Right atrium auricular region (tissue), 2 donors: ENCODE data around the gene CLIP2. TPM values are rescaled to one million over a fixed set of nuclear protein-coding genes. Genes with fewer than 3 reads are reported as not detected.
A peak's percentile ranks its signal among the peaks of the same experiment; 100 is the strongest.
"Not testable (repeated sequence)": the region's sequence is repeated elsewhere in the genome, so short reads cannot be mapped to it uniquely, and the experiment has no call there.

Experiments used
- DNase-seq: peaks from one replicate; pipeline ENCODE4 v3.0.0-alpha.2; 2019; ENCODE audit warnings: low spot score
- H3K27ac ChIP-seq, 2 donors: fragments of 200-600 bp; sonication (generic); 1 replicate in 1 of 2; 2 replicates in 1 of 2; pipeline ENCODE4 v1.5.1; 2016 to 2019
- H3K27me3 ChIP-seq, 2 donors: fragments of 200-600 bp; sonication (generic); one replicate each; pipeline versions ENCODE4 v1.5.1 to v1.6.0; 2017 to 2019
- H3K36me3 ChIP-seq: fragments of 200-600 bp; sonication (generic); one replicate; pipeline ENCODE4 v1.5.1; 2016
- H3K4me1 ChIP-seq, 2 donors: fragments of 200-600 bp; sonication (generic); one replicate each; pipeline versions ENCODE4 v1.5.1 to v1.6.0; 2017 to 2019
- H3K4me3 ChIP-seq, 2 donors: fragments of 200-600 bp; sonication (generic); 1 replicate in 1 of 2; 2 replicates in 1 of 2; pipeline ENCODE4 v1.5.1; 2017 to 2019; ENCODE audit warnings: mild to moderate bottlenecking in 1 of 2, moderate library complexity in 1 of 2
- H3K9me3 ChIP-seq, 2 donors: fragments of 200-600 bp; sonication (generic); one replicate each; pipeline ENCODE4 v1.5.1; 2019
- CTCF ChIP-seq, 2 donors: fragments of 200-600 bp; sonication (generic); IDR thresholded peaks; one replicate each; pipeline ENCODE4 v1.5.1; 2019; ENCODE audit warnings: antibody characterized with exemption in 2 of 2
- total RNA-seq, 2 donors: library from RNA; depleted of rRNA; stranded (reverse); fragments of >200 nt; gene quantifications; one replicate each; pipeline ENCODE4 v1.1.0, GENCODE V29; 2016

Gene CLIP2
- total RNA-seq, 2 donors from 2014 or later = 9.5 to 12.1 TPM

GRCh38 chr7:74410772-74411171 is 121.6 kb downstream of the CLIP2 start:
- DNase-seq = no peak

GRCh38 chr7:74411571-74411970 is 122.4 kb downstream of the CLIP2 start:
- H3K4me1 ChIP-seq, H3K9me3 ChIP-seq, H3K4me3 ChIP-seq, H3K36me3 ChIP-seq, H3K27me3 ChIP-seq, H3K27ac ChIP-seq, DNase-seq: not testable (repeated sequence)

More at GRCh38 chr7:74410772-74411171, 121.6 kb downstream of the CLIP2 start:
- H3K9me3 ChIP-seq = no peaks in the 10 kb centered on the region
- no peaks in the 10 kb centered on the region for H3K36me3 ChIP-seq
- H3K27ac ChIP-seq = no peak overlapping the region
- H3K4me1 ChIP-seq = no peaks in the 10 kb centered on the region
- no peak overlapping the region for H3K4me3 ChIP-seq
- TF ChIP-seq CTCF (IDR thresholded peaks at IDR 0.05) = no peak
- H3K27me3 ChIP-seq = no peaks in the 10 kb centered on the region

- no peaks in the 10 kb centered on the region for H3K36me3 ChIP-seq
- H3K4me3 ChIP-seq = no peak overlapping the region
- no peak for DNase-seq
- no peaks in the 10 kb centered on the region for H3K4me1 ChIP-seq
- H3K27ac ChIP-seq = no peak overlapping the region
- no peaks in the 10 kb centered on the region for H3K27me3 ChIP-seq
- TF ChIP-seq CTCF (IDR thresholded peaks at IDR 0.05) = no peak
- H3K9me3 ChIP-seq = no peaks in the 10 kb centered on the region
These were observed 122.8 kb downstream of the CLIP2 start for GRCh38 chr7:74412056-74412455.

- Histone ChIP-seq H3K36me3 (no peaks in the 10 kb centered on the region), H3K9me3 (no peaks in the 10 kb centered on the region), H3K4me1 (peaks cover 0 to 4% of the 10 kb centered on the region in 2 donors), H3K4me3 (no peak overlapping the region), H3K27me3 (no peaks in the 10 kb centered on the region), H3K27ac (no peak overlapping the region)
- TF ChIP-seq CTCF (IDR thresholded peaks at IDR 0.05) = no peak
- no peak for DNase-seq
These were observed 123.4 kb downstream of the CLIP2 start for GRCh38 chr7:74412603-74413002.

- H3K4me3 ChIP-seq, H3K36me3 ChIP-seq, H3K27me3 ChIP-seq, DNase-seq, H3K4me1 ChIP-seq, H3K9me3 ChIP-seq, H3K27ac ChIP-seq: not testable (repeated sequence)
These were observed 125.6 kb downstream of the CLIP2 start for GRCh38 chr7:74414595-74415333.

GRCh38 chr7:74417419-74417971 is 128.3 kb downstream of the CLIP2 start:
- peak; percentile 95 to 97 for TF ChIP-seq CTCF (IDR thresholded peaks at IDR 0.05)
- Histone ChIP-seq H3K27me3 (no peaks in the 10 kb centered on the region), H3K36me3 (no peaks in the 10 kb centered on the region)

GRCh38 chr7:74418076-74418475 is 128.9 kb downstream of the CLIP2 start:
- Histone ChIP-seq H3K4me3 (no peak overlapping the region), H3K27me3 (no peaks in the 10 kb centered on the region), H3K36me3 (no peaks in the 10 kb centered on the region), H3K27ac (no peak overlapping the region), H3K9me3 (no peaks in the 10 kb centered on the region), H3K4me1 (peaks cover 0 to 6% of the 10 kb centered on the region in 2 donors)
- no peak for TF ChIP-seq CTCF (IDR thresholded peaks at IDR 0.05)
- no peak for DNase-seq

More at GRCh38 chr7:74417419-74417971, 128.3 kb downstream of the CLIP2 start:
- Histone ChIP-seq H3K9me3 (no peaks in the 10 kb centered on the region), H3K27ac (no peak overlapping the region), H3K4me1 (peaks cover 0 to 6% of the 10 kb centered on the region in 2 donors), H3K4me3 (no peak overlapping the region)
- DNase-seq = peak; percentile 70
